Upper lobe of left lung (tissue), 4 donors: ENCODE data around the gene FOXO6.

ENCODE experiments used
- POLR2A ChIP-seq, 4 donors: fragments of 450-650 bp; IDR thresholded peaks; one replicate each; pipeline ENCODE4 v1.5.1; 2016 to 2017; ENCODE audit warnings: antibody characterized with exemption in 4 of 4, mild to moderate bottlenecking in 2 of 4
- POLR2AphosphoS5 ChIP-seq, 2 donors: sonication (generic); formaldehyde crosslinking; IDR thresholded peaks; one replicate each; pipeline ENCODE4 v1.5.1; 2017; ENCODE audit warnings: antibody characterized with exemption in 2 of 2
- TF ChIP-seq, protein P1 (sequence below), 6 experiments: fragments of 450-650 bp in 4 of 6; fragments of 200-600 bp in 2 of 6; sonication (generic) in 2 of 6; IDR thresholded peaks; one replicate each; pipeline ENCODE4 v1.5.1; 2016 to 2019; ENCODE audit warnings: antibody characterized with exemption in 6 of 6

DNA sequence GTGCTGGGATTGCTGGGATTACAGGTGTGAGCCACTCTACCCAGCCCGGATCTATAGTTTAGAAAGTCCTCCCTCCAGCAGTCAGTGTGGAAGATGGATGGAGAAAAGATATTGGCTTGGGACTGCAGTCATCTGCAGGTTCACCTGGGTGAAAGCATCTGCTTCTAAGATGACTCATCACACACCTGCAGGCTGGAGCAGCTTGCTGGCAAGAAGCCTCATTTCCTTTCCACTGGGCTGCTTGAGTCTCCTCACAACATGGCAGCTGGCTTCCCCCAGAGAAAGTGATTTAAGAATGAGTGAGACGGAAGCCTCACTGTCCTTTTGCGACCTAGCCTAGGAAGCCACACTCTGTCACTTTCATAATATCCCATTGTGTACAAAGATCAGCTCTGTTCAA, 50.0 kb downstream of the FOXO6 start:
- TF ChIP-seq POLR2A (IDR thresholded peaks at IDR 0.05) = no peak
- TF ChIP-seq, protein P1, sequence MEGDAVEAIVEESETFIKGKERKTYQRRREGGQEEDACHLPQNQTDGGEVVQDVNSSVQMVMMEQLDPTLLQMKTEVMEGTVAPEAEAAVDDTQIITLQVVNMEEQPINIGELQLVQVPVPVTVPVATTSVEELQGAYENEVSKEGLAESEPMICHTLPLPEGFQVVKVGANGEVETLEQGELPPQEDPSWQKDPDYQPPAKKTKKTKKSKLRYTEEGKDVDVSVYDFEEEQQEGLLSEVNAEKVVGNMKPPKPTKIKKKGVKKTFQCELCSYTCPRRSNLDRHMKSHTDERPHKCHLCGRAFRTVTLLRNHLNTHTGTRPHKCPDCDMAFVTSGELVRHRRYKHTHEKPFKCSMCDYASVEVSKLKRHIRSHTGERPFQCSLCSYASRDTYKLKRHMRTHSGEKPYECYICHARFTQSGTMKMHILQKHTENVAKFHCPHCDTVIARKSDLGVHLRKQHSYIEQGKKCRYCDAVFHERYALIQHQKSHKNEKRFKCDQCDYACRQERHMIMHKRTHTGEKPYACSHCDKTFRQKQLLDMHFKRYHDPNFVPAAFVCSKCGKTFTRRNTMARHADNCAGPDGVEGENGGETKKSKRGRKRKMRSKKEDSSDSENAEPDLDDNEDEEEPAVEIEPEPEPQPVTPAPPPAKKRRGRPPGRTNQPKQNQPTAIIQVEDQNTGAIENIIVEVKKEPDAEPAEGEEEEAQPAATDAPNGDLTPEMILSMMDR (IDR thresholded peaks at IDR 0.05) = no peak
- no peak for TF ChIP-seq POLR2AphosphoS5 (IDR thresholded peaks at IDR 0.05)
